ENCODE data around the gene COA5. TPM values are rescaled to one million over a fixed set of nuclear protein-coding genes. Genes with fewer than 3 reads are reported as not detected.

COA5 gene
- total RNA-seq, 3 donors from 2014 or later, result 14.5 to 17.6 (median 15.9) TPM

DNA sequence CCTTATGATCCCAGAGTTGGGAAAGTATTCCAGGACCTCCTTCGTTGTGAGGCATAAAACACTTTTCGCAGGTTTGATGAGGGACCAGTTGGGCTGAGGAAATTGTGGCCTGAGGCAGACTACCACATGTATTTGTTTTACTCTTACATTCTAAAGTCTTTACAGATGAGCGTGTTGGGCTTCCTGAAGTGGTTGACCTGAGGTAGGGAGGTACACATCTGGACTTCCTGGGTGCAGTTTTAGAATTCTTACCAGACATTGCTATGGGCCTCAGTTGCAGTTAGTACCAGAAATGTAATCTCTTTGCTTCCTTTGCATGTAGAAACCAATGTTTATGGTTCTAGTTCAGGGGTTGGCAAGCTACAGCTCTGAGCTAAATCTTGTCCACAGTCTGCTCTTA is 48.7 kb downstream of the COA5 start:
- no peak for ATAC-seq
- H3K36me3 Mint-ChIP-seq (ENCODE audit: insufficient read depth), result peaks cover 27% of the 10 kb centered on the region
- no peak overlapping the region for H3K4me3 Mint-ChIP-seq
- H3K9me3 Mint-ChIP-seq, result no peaks in the 10 kb centered on the region
- DNase-seq, result no peak
- peaks cover 18% of the 10 kb centered on the region for H3K4me1 Mint-ChIP-seq (ENCODE audit: low read depth)
- no peaks in the 10 kb centered on the region for H3K27me3 Mint-ChIP-seq (ENCODE audit: low read depth)

DNA sequence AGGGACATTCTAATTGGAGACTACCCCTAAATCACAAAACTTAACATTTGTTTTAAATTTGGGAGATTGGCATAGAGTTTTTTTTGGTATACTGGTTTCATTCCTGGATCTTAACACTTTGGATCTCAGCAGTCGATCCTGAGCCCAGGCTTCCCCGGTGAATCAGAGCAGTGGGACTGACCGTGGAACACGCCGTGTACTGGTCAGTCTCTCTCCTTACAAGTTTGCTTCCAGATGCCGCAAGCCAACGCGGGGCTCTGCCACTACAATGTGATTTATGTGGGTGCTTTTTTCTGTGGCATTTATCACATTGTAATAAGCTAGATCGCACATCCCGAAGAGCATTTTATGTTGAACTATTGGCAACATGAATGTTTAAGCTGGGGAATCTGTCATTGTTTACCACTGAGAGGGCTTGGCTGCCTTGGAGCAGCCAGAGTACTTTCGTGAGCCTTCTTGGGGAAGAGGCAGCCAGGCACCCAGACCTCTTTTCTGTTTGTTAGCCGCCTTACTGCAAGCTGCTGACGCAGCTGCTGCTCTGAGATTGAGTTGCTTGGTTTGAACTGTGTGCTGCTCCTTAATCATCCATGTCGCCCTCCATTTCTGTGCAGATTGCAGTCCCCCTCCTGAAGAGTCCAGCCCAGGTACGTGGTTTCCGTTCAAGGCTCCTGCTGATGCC is 49.3 kb downstream of the COA5 start:
- H3K4me1 Mint-ChIP-seq (ENCODE audit: low read depth), result peaks cover 18% of the 10 kb centered on the region
- H3K27me3 Mint-ChIP-seq (ENCODE audit: low read depth), result no peaks in the 10 kb centered on the region
- no peak for DNase-seq
- H3K9me3 Mint-ChIP-seq, result no peaks in the 10 kb centered on the region
- no peak overlapping the region for H3K4me3 Mint-ChIP-seq
- ATAC-seq, result no peak
- H3K36me3 Mint-ChIP-seq (ENCODE audit: insufficient read depth), result peaks cover 28% of the 10 kb centered on the region

DNA sequence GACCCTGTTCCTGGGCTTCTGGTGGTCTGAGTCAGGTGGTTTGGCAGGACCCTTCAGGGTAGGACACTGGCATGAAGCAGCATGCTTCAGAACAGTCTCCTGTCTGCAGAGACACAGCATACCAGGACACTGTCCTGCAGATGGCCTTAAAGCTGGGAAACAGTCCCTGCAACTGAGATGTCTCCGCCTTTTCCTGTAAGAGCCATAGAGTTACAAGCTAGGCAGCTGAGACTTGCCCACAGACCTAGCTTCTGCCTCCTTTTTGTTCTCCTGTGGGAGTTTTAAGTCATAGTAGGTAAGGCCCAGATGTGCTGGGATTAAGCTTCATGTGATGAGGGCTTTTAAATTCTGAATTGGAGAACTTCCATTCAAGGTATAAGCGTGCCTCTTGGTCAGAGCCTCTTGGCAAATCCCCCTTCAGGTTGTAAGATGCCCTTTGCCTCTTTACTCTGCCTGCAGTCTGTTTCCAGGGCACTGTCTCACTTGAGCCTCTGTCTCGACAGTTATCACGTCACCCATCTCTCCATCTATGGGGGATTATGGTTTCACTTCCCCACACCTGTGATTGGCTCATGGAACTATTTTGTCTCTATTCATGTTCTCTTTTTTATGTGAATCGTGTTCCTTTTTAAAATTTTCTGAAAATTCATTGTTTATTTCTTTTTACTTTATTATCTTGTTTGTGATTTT is 51.8 kb downstream of the COA5 start:
- DNase-seq, result no peak
- ATAC-seq, result no peak
- no peaks in the 10 kb centered on the region for H3K27me3 Mint-ChIP-seq (ENCODE audit: low read depth)
- no peak overlapping the region for H3K4me3 Mint-ChIP-seq
- no peaks in the 10 kb centered on the region for H3K9me3 Mint-ChIP-seq
- H3K36me3 Mint-ChIP-seq (ENCODE audit: insufficient read depth), result peaks cover 43% of the 10 kb centered on the region
- H3K4me1 Mint-ChIP-seq (ENCODE audit: low read depth), result peaks cover 23% of the 10 kb centered on the region

DNA sequence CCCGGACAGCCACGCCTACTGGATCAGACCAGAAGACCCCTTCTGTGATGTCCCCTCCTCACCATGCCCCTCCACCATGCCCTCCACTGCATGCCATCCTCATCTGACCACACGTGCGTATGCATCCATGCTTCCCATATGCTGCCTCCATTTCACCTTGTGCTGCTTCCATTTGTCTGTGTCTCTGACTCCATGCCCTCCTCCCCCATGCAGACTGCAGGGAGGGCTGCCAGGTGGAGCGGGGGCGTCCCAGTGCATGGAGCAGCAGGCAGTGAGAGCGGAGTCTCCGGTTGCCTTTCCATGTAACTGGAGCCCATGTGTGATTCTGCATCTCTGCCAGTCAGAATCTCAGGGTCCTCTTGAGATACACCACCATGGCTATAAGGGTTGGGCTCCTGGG is 52.6 kb downstream of the COA5 start:
- ATAC-seq, result no peak
- DNase-seq, result no peak
- Mint-ChIP-seq H3K4me3 (no peak overlapping the region), H3K4me1 (ENCODE audit: low read depth) (peaks cover 28% of the 10 kb centered on the region), H3K27me3 (ENCODE audit: low read depth) (no peaks in the 10 kb centered on the region), H3K36me3 (ENCODE audit: insufficient read depth) (peaks cover 39% of the 10 kb centered on the region), H3K9me3 (no peaks in the 10 kb centered on the region)

DNA sequence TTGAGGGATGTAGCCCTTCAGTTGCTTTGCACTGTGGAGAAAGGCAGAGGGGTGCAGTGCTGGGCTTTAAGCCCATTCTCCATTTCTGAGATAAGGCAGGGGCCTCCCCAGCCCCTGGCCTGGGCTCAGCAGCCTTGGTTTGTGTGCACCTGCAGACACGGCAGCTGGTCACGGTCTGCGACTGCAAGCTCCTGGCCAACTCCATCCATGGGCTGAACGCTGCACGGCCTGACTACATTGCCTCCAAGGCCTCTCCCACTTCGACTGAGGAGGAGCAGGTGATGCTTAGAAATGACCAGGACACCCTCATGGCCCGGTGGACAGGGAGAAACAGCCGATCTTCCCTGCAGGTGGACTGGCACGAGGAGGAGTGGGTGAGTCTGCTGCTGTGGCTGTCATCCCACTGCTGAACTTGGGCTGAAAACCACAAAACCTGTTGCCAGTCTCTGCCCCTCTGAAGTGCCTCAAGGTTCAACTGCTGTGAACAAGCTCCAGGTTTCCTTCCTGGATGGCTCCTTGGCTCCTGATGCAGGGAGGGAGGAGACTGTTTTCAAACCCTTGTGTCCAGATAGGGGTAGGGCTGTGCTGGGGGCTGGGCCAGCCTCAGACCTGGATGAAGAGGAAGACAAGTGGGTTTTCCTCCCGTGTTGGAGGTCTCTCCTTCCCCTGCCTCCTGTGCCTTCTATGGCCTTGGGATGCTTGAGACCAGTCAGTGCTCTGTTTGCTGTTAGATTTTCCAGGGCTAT is 54.0 kb downstream of the COA5 start:
- Mint-ChIP-seq H3K9me3 (no peaks in the 10 kb centered on the region), H3K27me3 (ENCODE audit: low read depth) (no peaks in the 10 kb centered on the region), H3K4me3 (no peak overlapping the region), H3K4me1 (ENCODE audit: low read depth) (peaks cover 32% of the 10 kb centered on the region), H3K36me3 (ENCODE audit: insufficient read depth) (peaks cover 37% of the 10 kb centered on the region)
- ATAC-seq, result no peak
- DNase-seq, result no peak

DNA sequence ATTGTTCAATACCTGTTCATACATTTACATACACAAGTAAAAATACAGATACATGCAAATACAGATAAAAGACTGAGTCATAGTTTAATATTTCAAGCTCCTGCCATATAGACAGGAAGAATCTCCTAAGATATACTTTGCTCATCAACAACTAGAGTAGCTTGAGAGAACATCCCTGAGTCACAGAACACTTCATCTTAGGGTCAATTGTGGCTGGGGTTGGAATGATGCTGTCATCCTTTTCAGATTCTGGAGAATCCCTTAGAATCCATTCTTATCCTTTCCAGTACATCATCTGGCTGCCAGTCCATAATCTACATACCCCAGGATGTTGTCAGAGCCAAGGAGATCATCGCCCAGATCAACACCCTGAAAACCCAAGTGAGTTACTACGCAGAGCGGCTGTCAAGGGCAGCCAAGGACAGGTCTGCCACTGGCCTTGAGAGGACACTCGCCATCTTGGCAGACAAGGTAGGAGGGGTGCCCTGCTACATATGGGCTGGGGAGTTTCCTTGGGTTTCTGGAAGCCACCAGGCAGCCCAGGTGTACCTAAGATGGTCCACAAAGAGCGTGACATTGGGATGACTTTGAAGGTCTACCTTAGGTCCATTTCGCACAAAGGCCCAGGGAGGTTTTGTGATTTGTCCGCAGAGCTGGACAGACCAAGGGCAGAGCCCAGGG is 55.7 kb downstream of the COA5 start:
- Mint-ChIP-seq H3K9me3 (no peaks in the 10 kb centered on the region), H3K36me3 (ENCODE audit: insufficient read depth) (peaks cover 41% of the 10 kb centered on the region), H3K4me1 (ENCODE audit: low read depth) (peaks cover 36% of the 10 kb centered on the region), H3K4me3 (no peak overlapping the region), H3K27me3 (ENCODE audit: low read depth) (no peaks in the 10 kb centered on the region)
- DNase-seq (no peak), ATAC-seq (no peak)

DNA sequence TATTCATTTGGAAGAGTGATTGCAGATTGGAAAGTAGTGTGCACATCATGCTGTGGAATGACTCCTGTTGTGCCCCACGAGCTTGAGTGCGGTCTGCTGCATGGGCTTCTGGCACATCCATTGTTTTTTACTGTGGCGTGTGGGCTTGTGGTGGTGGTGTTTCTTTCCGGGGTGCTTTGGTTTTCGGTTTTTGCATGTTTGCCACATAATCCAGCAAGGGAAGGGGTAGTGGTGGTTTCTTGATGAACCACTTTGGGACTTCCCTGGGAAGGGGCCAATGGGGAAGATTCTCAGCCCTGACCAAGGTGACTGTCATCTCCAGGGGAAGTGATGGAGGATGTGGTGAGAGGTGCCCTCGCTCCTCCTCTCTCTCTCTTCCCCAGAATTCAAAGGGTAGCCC is 57.0 kb downstream of the COA5 start:
- ATAC-seq (peak; percentile 72 to 83), DNase-seq (no peak)
- Mint-ChIP-seq H3K36me3 (ENCODE audit: insufficient read depth) (peaks cover 48% of the 10 kb centered on the region), H3K9me3 (no peaks in the 10 kb centered on the region), H3K27me3 (ENCODE audit: low read depth) (no peaks in the 10 kb centered on the region), H3K4me3 (no peak overlapping the region), H3K4me1 (ENCODE audit: low read depth) (peaks cover 45% of the 10 kb centered on the region)

DNA sequence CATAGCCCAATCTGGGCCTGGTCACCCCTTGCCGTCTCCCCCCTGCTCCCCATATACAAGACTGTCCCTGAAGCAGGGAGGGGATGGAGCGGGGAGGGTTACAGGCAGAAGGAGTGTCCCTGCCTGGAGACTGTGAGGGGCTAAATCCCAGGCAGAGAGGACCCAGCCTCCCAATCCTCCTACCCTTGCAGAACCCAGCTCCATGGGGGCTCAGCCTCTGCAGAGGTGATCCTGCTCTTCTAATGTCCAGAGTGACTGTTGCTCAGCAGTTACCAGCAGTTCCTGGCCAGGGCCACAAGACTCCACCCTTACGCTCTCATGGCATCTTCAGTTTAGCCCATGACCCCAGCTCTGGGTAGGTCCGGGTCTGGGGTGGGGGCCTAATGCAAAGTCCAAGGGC is 58.1 kb downstream of the COA5 start:
- Mint-ChIP-seq H3K27me3 (ENCODE audit: low read depth) (no peaks in the 10 kb centered on the region), H3K9me3 (no peaks in the 10 kb centered on the region), H3K36me3 (ENCODE audit: insufficient read depth) (peaks cover 53% of the 10 kb centered on the region), H3K4me1 (ENCODE audit: low read depth) (peaks cover 43% of the 10 kb centered on the region), H3K4me3 (no peak overlapping the region)
- DNase-seq (no peak), ATAC-seq (no peak)

Other genes with a start within 250 kb of the COA5 start
- 10 to 100 TPM; 17.3 to 24.0 (median 17.3) TPM for gene INPP4A, start 163.7 kb downstream of the COA5 start, total RNA-seq
- gene UNC50, start 77 bp upstream of the COA5 start, total RNA-seq, result 10 to 100 TPM; 30.2 to 39.1 (median 35.9) TPM
- gene MGAT4A, start 122.6 kb upstream of the COA5 start, total RNA-seq, result 10 to 100 TPM; 24.8 to 33.1 (median 32.4) TPM

Measured in activated T-cell treated with anti-CD3 and anti-CD28 coated beads, Interleukin-2, amount 50 U/mL, for 4 hours (primary cell).